Mesendoderm (in vitro differentiated cells): Measurements from ENCODE around the gene RTRAF.

ENCODE experiments used
- DNase-seq: peaks from one replicate; pipeline ENCODE4 v3.0.0; 2013
- H2AK5ac ChIP-seq: 2 replicates; pipeline ENCODE4 v1.6.1; 2013; ENCODE audit warnings: low read length, inconsistent platforms
- H2BK120ac ChIP-seq: 2 replicates; pipeline ENCODE4 v1.6.1; 2013; ENCODE audit warnings: low read depth, mild to moderate bottlenecking, low read length, moderate library complexity, mixed read lengths
- H2BK15ac ChIP-seq: replicated peaks from 2 replicates; pipeline ENCODE4 v1.6.1; 2013; ENCODE audit warnings: low read depth, mild to moderate bottlenecking, moderate library complexity
- H2BK5ac ChIP-seq: 2 replicates; pipeline ENCODE4 v1.6.1; 2013; ENCODE audit warnings: low read length, inconsistent platforms
- H3K18ac ChIP-seq: 2 replicates; pipeline ENCODE4 v1.6.1; 2013; ENCODE audit warnings: mild to moderate bottlenecking, low read length, mixed read lengths
- H3K23ac ChIP-seq: one replicate; pipeline ENCODE4 v1.6.1; 2013; ENCODE audit warnings: low read length
- H3K27ac ChIP-seq: 2 replicates; pipeline ENCODE4 v1.5.1; 2013; ENCODE audit warnings: low read depth, mild to moderate bottlenecking, inconsistent platforms, low read length, moderate library complexity
- H3K27me3 ChIP-seq: 2 replicates; pipeline ENCODE4 v1.6.1; 2013; ENCODE audit warnings: low read length, control low read depth, mild to moderate bottlenecking, inconsistent platforms; ENCODE audit not compliant: insufficient read depth, poor library complexity
- H3K36me3 ChIP-seq: 2 replicates; pipeline ENCODE4 v1.6.1; 2013; ENCODE audit warnings: low read length, inconsistent platforms; ENCODE audit not compliant: control insufficient read depth, insufficient read depth
- H3K4ac ChIP-seq: one replicate; pipeline ENCODE4 v1.6.1; 2013; ENCODE audit warnings: low read depth, mild to moderate bottlenecking, low read length, moderate library complexity
- H3K4me1 ChIP-seq: 2 replicates; pipeline ENCODE4 v1.6.1; 2013; ENCODE audit warnings: low read depth, low read length, inconsistent platforms; ENCODE audit not compliant: control insufficient read depth
- H3K4me2 ChIP-seq: 2 replicates; pipeline ENCODE4 v1.6.1; 2013; ENCODE audit warnings: low read length
- H3K4me3 ChIP-seq: 2 replicates; pipeline ENCODE4 v1.5.1; 2013; ENCODE audit warnings: mild to moderate bottlenecking, low read length
- H3K56ac ChIP-seq: one replicate; pipeline ENCODE4 v1.6.1; 2013; ENCODE audit warnings: low read length
- H3K79me1 ChIP-seq: 2 replicates; pipeline ENCODE4 v1.6.1; 2013; ENCODE audit warnings: low read length, inconsistent platforms
- H3K79me2 ChIP-seq: 2 replicates; pipeline ENCODE4 v1.6.1; 2013; ENCODE audit warnings: mild to moderate bottlenecking, low read length; ENCODE audit not compliant: control insufficient read depth, insufficient read depth
- H3K9ac ChIP-seq: 2 replicates; pipeline ENCODE4 v1.6.1; 2013; ENCODE audit warnings: low read length, inconsistent platforms
- H4K5ac ChIP-seq: one replicate; pipeline ENCODE4 v1.6.1; 2013; ENCODE audit warnings: low read length
- H4K8ac ChIP-seq: one replicate; pipeline ENCODE4 v1.6.1; 2013; ENCODE audit warnings: low read depth, mild to moderate bottlenecking, control low read depth, low read length, moderate library complexity
- WGBS: extraction: QIAGEN DNeasy Blood & Tissue Kit; methylation state at CpG from one replicate; pipeline ENCODE4 v1.1.7; 2013; ENCODE audit warnings: low lambda C conversion rate, missing lambda C conversion rate; ENCODE audit not compliant: insufficient coverage; ENCODE audit errors: extremely low coverage; 5-methylcytosine and 5-hydroxymethylcytosine counted together

Gene RTRAF

GRCh38 chr14:51979088-51979709, 10.1 kb upstream of the RTRAF start:
- H3K23ac ChIP-seq, result no peak overlapping the region
- H4K5ac ChIP-seq, result no peak overlapping the region
- no peaks in the 10 kb centered on the region for H3K79me2 ChIP-seq
- no peaks in the 10 kb centered on the region for H3K79me1 ChIP-seq
- no peak overlapping the region for H3K18ac ChIP-seq
- no peak overlapping the region for H4K8ac ChIP-seq
- no peak overlapping the region for H2BK15ac ChIP-seq
- no peak overlapping the region for H3K4ac ChIP-seq
- no peaks in the 10 kb centered on the region for H3K36me3 ChIP-seq
- H2BK5ac ChIP-seq, result no peak overlapping the region
- no peak overlapping the region for H3K4me3 ChIP-seq
- no peaks in the 10 kb centered on the region for H3K27me3 ChIP-seq
- no peak overlapping the region for H2AK5ac ChIP-seq
- H2BK120ac ChIP-seq, result no peak overlapping the region
- H3K56ac ChIP-seq, result no peak overlapping the region
- H3K4me1 ChIP-seq, result no peaks in the 10 kb centered on the region
- peak; percentile 81 for DNase-seq
- no peak overlapping the region for H3K27ac ChIP-seq
- no peak overlapping the region for H3K4me2 ChIP-seq
- H3K9ac ChIP-seq, result no peak overlapping the region
- WGBS, result no CpG with 5 or more reads among the region's 17 CpGs

DNA sequence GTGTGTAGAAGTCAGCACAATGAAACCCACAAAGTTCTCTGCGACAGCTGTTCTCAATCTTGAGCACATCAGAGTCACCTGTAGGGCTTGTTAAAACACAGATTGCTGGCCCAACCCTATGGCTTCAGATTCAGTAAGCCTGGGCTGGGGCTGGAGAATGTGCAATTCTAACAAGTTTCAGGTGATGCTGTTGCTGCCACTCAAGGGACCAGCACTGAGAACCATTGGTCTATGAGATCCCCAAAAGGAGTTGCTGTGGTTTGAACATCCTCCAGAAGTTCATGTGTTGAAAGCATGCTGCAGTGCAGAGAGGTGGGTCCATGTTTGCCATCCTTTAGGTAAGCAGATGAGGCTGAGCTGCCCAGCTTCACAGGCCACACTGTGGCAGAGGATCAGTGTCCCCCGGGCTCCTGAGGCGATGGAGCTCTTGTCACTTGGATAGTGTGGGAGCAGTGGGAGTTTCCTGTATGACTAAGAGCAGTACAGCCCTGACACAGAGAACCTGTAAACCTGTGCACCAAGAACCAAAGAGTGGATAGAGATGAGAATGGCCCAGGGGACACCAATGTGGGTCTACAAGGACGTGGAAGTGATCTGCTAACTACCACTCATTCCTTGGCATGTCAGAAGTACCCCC, 8.0 kb upstream of the RTRAF start:
- Histone ChIP-seq H3K4me2 (no peak overlapping the region), H3K27me3 (no peaks in the 10 kb centered on the region), H3K18ac (no peak overlapping the region), H2AK5ac (no peak overlapping the region), H3K36me3 (no peaks in the 10 kb centered on the region), H3K23ac (no peak overlapping the region), H2BK5ac (no peak overlapping the region), H4K8ac (no peak overlapping the region), H3K9ac (no peak overlapping the region), H2BK120ac (no peak overlapping the region), H3K79me1 (no peaks in the 10 kb centered on the region), H3K79me2 (no peaks in the 10 kb centered on the region), H3K56ac (no peak overlapping the region), H3K4me3 (no peak overlapping the region), H3K4ac (no peak overlapping the region), H4K5ac (no peak overlapping the region), H3K4me1 (no peaks in the 10 kb centered on the region), H2BK15ac (no peak overlapping the region), H3K27ac (no peak overlapping the region)
- no peak for DNase-seq
- WGBS, result no CpG with 5 or more reads among the region's 4 CpGs

GRCh38 chr14:51988221-51988620, 1.1 kb upstream of the RTRAF start:
- no peaks in the 10 kb centered on the region for H3K27me3 ChIP-seq
- H2BK120ac ChIP-seq, result no peak overlapping the region
- H3K23ac ChIP-seq, result no peak overlapping the region
- H4K8ac ChIP-seq, result no peak overlapping the region
- H3K4ac ChIP-seq, result no peak overlapping the region
- no peak overlapping the region for H3K27ac ChIP-seq
- no peak for DNase-seq
- no peak overlapping the region for H3K4me3 ChIP-seq
- no peak overlapping the region for H3K18ac ChIP-seq
- H3K79me2 ChIP-seq, result peaks cover 13% of the 10 kb centered on the region
- no peaks in the 10 kb centered on the region for H3K4me1 ChIP-seq
- H2BK5ac ChIP-seq, result no peak overlapping the region
- peaks cover 2% of the 10 kb centered on the region for H3K79me1 ChIP-seq
- no peak overlapping the region for H3K4me2 ChIP-seq
- WGBS, result no CpG with 5 or more reads among the region's 1 CpG
- H2AK5ac ChIP-seq, result no peak overlapping the region
- no peak overlapping the region for H3K9ac ChIP-seq
- no peak overlapping the region for H4K5ac ChIP-seq
- no peak overlapping the region for H3K56ac ChIP-seq
- no peaks in the 10 kb centered on the region for H3K36me3 ChIP-seq
- no peak overlapping the region for H2BK15ac ChIP-seq

GRCh38 chr14:51990488-51990887, 1.1 kb downstream of the RTRAF start:
- no CpG with 5 or more reads among the region's 3 CpGs for WGBS
- H3K56ac ChIP-seq, result peak overlapping the region; percentile 97
- no peak overlapping the region for H4K5ac ChIP-seq
- H3K18ac ChIP-seq, result no peak overlapping the region
- no peaks in the 10 kb centered on the region for H3K4me1 ChIP-seq
- no peak overlapping the region for H2AK5ac ChIP-seq
- peak overlapping the region; percentile 67 for H3K4me3 ChIP-seq
- no peak overlapping the region for H2BK15ac ChIP-seq
- H3K4me2 ChIP-seq, result peak overlapping the region; percentile 86
- no peak overlapping the region for H2BK5ac ChIP-seq
- H3K36me3 ChIP-seq, result no peaks in the 10 kb centered on the region
- H3K4ac ChIP-seq, result no peak overlapping the region
- H4K8ac ChIP-seq, result no peak overlapping the region
- peaks cover 15% of the 10 kb centered on the region for H3K79me2 ChIP-seq
- no peak overlapping the region for H2BK120ac ChIP-seq
- no peak overlapping the region for H3K27ac ChIP-seq
- DNase-seq, result no peak
- peaks cover 4% of the 10 kb centered on the region for H3K79me1 ChIP-seq
- H3K27me3 ChIP-seq, result no peaks in the 10 kb centered on the region
- H3K9ac ChIP-seq, result peak overlapping the region; percentile 83
- H3K23ac ChIP-seq, result no peak overlapping the region

DNA sequence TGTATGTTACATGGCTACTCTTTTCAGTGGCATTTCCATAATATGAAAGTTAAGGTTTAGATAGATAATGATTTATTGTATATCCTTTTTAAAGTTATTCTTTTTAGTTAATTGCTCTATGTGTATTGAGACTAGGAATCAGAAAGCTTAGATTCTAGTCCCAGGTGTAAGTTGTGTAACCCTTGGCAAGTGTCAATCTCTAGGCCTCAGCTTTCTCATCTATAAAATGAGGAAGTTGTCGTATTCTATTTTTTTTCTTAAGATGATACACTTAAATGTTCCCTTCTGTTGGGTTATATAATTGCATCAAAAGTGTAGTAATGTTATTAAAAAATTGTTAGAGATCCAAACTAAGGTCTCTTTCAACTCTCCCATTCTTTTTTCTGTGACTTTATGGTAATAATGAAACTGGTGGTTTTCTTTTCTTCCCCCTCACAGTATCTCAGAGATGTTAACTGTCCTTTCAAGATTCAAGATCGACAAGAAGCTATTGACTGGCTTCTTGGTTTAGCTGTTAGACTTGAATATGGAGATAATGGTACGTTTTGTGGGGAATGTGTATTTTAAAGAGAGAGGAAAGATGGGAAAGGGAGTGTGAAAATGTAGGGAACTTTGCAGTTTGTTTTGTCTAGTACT, 4.1 kb downstream of the RTRAF start:
- H2BK5ac ChIP-seq, result no peak overlapping the region
- H4K8ac ChIP-seq, result no peak overlapping the region
- no peaks in the 10 kb centered on the region for H3K4me1 ChIP-seq
- no peaks in the 10 kb centered on the region for H3K27me3 ChIP-seq
- H2BK15ac ChIP-seq, result no peak overlapping the region
- no peaks in the 10 kb centered on the region for H3K36me3 ChIP-seq
- no peak overlapping the region for H4K5ac ChIP-seq
- H3K18ac ChIP-seq, result no peak overlapping the region
- H3K56ac ChIP-seq, result no peak overlapping the region
- no peak overlapping the region for H3K4ac ChIP-seq
- H3K79me1 ChIP-seq, result peaks cover 4% of the 10 kb centered on the region
- DNase-seq, result no peak
- H2AK5ac ChIP-seq, result no peak overlapping the region
- no peak overlapping the region for H3K23ac ChIP-seq
- H2BK120ac ChIP-seq, result no peak overlapping the region
- peaks cover 15% of the 10 kb centered on the region for H3K79me2 ChIP-seq
- no peak overlapping the region for H3K27ac ChIP-seq
- 100% methylated on average over 1 of the region's 3 CpGs for WGBS
- no peak overlapping the region for H3K4me2 ChIP-seq
- no peak overlapping the region for H3K9ac ChIP-seq
- no peak overlapping the region for H3K4me3 ChIP-seq
